Hematopoietic multipotent progenitor cell treated with erythropoietin and hydrocortisone succinate and interleukin-3 and kit ligand, for 15 days (in vitro differentiated cells): Measurements from ENCODE around the gene ANKS1A.

Experiments used
- DNase-seq: peaks from one replicate; pipeline ENCODE4 v3.0.0-alpha.2; 2015; ENCODE audit warnings: low spot score

ANKS1A gene

GRCh38 chr6:34957231-34957783 is 68.3 kb downstream of the ANKS1A start:
- DNase-seq, result no peak

GRCh38 chr6:34958734-34959133 is 69.7 kb downstream of the ANKS1A start:
- no peak for DNase-seq

- no peak for DNase-seq
These were observed 70.2 kb downstream of the ANKS1A start for GRCh38 chr6:34959224-34959623.

GRCh38 chr6:34961082-34961481 is 72.0 kb downstream of the ANKS1A start:
- DNase-seq, result no peak

- DNase-seq, result no peak
These were observed 72.5 kb downstream of the ANKS1A start for GRCh38 chr6:34961574-34961973.

GRCh38 chr6:34964564-34964963 is 75.5 kb downstream of the ANKS1A start:
- DNase-seq, result no peak

DNA sequence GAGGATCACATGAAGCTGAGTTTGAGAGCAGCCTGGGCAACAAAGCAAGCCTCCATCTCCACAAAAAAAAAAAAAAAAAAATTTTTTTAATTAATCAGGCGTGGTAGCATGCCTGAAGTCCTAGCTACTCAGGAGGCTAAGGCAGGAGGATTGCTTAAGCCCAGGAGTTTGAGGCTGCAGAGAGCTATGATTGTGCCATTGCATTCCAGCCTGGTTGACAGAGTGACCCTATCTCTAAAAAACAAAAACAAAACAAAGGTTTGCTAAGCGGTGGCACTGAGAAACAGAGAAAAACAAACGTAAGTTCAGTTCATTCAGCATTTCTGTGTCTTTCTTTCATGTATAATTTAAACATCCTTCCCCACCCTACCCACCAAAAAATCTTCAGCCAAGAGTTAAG is 78.4 kb downstream of the ANKS1A start:
- DNase-seq, result no peak

GRCh38 chr6:34969662-34970265 is 80.7 kb downstream of the ANKS1A start:
- DNase-seq, result no peak

GRCh38 chr6:34970488-34970887 is 81.4 kb downstream of the ANKS1A start:
- no peak for DNase-seq

GRCh38 chr6:34970957-34971356 is 81.9 kb downstream of the ANKS1A start:
- DNase-seq, result no peak

GRCh38 chr6:34973547-34974248 is 84.6 kb downstream of the ANKS1A start:
- DNase-seq, result no peak

- no peak for DNase-seq
These were observed 85.2 kb downstream of the ANKS1A start for GRCh38 chr6:34974249-34974642.

DNA sequence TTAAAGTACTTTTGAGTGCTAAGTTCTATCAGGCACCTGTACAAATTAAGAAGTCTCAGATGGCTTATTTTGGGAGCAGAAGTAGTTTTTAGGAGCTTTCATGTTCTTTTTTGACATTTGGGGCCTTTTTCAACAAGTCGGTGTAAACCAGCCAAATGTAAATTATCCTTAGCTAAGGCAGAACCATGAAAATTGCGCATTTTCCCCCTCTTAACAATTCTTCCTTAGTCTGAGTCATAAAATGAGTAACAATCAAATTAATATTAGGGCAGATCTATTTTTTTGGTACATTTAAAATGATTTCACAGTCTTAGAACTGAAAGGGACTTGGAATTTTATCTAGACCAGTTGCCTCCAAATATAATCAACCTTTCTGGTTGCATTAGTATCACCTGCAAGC is 87.2 kb downstream of the ANKS1A start:
- DNase-seq, result no peak

DNA sequence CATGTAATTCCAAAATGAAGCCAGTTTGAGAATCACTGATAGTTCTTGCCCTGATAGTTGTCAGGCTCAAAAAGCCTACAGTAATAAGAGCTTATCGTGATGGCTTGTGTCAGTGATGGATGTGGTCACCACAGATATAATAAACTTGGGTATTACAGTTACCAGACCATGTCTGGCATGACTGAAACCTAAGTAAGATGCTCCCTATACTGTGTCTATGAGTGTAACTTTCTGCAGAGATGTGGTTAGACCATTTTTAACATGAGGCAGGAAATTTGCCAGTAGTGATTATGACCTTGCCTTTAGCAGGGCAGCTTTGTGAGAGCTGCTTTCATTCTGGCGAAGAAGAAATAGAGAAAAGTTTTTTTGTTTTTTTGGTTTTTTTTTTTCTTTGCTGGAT is 90.2 kb downstream of the ANKS1A start:
- DNase-seq, result no peak

DNA sequence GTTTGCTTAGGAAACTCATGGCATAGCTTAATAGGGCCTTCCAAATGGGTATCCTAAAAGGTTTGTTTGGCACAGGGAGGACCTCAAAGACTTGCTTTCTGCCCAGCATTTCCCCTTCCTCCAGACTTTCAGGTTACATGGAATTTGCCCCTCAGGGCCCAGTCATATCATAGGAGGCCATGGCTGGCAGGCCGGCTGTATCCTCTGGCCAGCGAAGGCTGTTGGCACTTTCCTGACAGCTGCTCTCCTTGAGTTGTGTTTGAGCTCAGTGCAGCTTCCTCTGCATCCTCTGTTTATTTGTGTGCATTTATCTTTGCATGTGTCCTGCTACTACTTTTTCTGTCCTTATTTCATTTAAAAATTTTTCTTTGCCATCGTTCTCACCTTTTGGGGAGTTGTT is 90.9 kb downstream of the ANKS1A start:
- DNase-seq, result no peak

DNA sequence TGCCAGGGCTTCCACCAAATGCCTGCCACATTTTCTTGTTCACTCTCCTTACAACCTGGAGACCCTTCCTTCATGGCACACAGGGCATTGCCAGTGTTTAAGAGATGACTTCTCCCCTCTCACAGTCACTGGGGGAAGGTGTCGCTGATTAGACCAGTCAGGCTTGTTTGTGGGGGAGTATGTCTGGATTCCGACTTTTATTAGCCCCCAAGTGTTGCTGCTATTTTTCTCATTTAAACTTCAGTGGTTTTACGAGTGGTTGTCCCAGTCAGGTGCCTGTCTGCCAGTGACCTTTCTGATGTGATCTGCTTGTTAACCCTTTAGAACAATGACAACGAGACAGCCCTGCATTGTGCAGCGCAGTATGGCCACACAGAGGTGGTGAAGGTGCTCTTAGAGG is 92.3 kb downstream of the ANKS1A start:
- no peak for DNase-seq

DNA sequence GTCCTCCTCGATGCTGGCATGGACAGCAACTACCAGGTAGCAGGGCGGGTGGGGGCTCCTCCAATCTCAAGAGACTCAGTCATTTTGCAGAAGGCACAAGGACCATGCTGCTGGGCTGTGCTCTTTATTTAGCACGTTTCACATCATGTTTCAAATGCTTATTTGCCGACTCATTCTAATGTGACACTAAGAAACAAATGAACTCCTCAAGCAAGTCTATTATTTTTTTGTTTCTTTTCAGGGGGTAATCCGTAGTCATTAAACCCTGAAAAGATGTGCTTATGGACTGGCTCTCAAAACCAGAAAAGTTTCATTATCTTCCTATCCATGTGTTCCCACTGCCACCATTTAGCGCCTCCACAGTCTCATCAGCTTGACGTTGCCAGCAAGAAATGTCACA is 92.9 kb downstream of the ANKS1A start:
- no peak for DNase-seq

GRCh38 chr6:34982424-34982852 is 93.4 kb downstream of the ANKS1A start:
- DNase-seq, result no peak

GRCh38 chr6:34984416-34984815 is 95.4 kb downstream of the ANKS1A start:
- DNase-seq, result no peak

GRCh38 chr6:34985236-34985635 is 96.2 kb downstream of the ANKS1A start:
- DNase-seq, result no peak

DNA sequence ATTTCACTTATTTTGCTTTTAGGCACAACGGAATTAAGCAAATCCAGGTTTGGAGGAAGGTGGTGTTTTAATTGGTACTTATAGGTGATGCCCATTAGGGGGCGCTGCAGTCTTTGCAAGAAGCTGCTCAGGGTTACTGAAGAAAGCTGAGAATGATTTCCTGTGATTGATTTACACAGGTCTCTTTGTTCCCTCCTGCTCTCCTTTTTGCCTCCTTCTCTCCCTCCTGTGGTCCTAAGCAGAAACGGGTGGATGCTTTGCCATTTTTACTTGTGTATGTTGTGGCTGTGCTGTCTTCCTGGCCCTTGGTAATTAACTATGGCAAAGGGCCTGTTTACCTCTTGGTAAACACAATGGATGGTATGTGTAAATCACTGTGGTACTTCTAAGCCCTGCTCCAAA is 97.8 kb downstream of the ANKS1A start:
- DNase-seq, result peak; percentile 74

GRCh38 chr6:34987506-34987905 is 98.5 kb downstream of the ANKS1A start:
- DNase-seq, result no peak

DNA sequence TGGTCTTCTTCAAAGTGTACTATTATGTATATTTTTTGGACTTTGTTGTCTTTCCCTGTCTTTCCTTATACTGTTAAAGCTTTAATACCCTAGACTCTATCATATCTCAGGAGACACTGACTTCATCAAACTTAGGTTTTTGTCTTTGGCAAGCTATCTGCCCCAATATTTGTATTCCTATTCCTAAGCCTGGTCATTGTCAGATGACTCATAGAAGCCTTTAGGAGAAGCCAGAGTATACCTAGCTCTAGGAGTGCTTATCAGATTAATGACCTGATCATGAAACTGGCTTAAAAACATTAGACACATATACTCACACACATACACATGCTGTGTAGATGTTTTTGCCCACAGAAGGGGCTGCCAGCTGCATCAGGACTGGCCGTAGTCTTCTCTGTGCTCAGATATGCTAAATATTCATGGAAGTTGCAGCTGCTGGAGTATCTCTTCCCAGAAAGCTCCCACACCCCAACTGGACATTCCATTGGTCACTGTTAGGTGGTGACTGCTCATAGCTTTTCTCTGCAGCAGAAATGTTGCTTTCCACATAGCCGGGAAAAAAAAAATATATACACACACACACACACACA is 102.0 kb downstream of the ANKS1A start:
- DNase-seq, result no peak
